ENCODE measurements around the gene CYP24A1. TPM values are rescaled to one million over a fixed set of nuclear protein-coding genes. Genes with fewer than 3 reads are reported as not detected.

The CYP24A1 gene
- total RNA-seq, 1 donor from 2014 or later = 8.7 TPM

DNA sequence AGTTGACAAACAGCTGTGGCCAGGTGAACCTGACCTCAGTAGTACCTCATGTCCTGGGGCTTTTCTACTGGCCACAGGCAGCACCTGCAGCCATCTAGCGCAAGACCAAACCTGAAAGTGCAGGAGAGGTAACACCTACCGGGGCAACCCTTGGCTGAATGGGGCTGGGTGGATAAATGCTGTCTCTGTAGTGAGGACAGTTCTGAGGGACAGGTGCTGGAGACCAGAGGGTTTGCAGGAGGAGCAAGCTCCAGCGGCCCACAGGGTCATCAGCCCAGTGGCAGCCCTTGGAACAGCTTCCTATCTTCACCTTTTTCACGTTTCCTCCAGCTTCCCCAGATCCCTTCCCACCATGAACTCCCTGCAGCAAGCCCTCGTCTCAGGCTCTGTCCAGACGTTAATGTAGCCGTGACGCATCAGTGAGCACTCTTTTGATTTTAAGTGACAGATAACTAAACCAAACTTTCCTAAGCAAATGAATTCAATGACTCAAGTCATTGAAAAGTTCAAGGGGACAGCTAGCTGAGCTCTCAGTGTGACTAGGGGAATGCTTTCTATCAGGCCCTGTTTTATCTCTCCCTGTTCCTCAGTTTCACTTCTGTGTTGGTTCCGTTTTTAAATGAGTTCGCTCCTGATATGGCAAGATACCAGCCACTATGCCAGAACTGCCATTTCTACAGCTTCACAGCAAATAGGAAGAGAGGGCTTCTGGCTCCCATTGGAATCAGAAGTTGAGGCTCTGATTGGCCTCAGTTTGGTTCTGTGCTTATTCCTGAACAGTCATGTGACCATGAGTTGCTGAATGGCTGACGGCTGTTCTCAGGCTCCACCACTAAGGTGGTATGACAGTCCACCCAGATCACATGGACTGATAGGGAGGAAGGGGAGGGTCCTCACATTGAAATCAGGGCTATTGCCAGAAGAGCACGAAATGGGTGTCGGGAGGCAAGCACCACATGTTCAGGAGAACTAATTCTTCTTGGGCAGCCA, 22.0 kb upstream of the CYP24A1 start:
- H3K27me3 ChIP-seq (ENCODE audit: control insufficient read depth, insufficient read depth, low read length) = no peaks in the 10 kb centered on the region
- H3K36me3 ChIP-seq (ENCODE audit: control insufficient read depth, insufficient read depth, low read length) = no peaks in the 10 kb centered on the region
- H3K4me3 ChIP-seq (ENCODE audit: low read depth, low read length) = no peak overlapping the region
- DNase-seq (ENCODE audit: low read depth) (no peak), FAIRE-seq (no peak)
- TF ChIP-seq, protein P1, sequence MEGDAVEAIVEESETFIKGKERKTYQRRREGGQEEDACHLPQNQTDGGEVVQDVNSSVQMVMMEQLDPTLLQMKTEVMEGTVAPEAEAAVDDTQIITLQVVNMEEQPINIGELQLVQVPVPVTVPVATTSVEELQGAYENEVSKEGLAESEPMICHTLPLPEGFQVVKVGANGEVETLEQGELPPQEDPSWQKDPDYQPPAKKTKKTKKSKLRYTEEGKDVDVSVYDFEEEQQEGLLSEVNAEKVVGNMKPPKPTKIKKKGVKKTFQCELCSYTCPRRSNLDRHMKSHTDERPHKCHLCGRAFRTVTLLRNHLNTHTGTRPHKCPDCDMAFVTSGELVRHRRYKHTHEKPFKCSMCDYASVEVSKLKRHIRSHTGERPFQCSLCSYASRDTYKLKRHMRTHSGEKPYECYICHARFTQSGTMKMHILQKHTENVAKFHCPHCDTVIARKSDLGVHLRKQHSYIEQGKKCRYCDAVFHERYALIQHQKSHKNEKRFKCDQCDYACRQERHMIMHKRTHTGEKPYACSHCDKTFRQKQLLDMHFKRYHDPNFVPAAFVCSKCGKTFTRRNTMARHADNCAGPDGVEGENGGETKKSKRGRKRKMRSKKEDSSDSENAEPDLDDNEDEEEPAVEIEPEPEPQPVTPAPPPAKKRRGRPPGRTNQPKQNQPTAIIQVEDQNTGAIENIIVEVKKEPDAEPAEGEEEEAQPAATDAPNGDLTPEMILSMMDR (IDR thresholded peaks at IDR 0.05; ENCODE audit: insufficient read depth, low read length, severe bottlenecking) = no peak

DNA sequence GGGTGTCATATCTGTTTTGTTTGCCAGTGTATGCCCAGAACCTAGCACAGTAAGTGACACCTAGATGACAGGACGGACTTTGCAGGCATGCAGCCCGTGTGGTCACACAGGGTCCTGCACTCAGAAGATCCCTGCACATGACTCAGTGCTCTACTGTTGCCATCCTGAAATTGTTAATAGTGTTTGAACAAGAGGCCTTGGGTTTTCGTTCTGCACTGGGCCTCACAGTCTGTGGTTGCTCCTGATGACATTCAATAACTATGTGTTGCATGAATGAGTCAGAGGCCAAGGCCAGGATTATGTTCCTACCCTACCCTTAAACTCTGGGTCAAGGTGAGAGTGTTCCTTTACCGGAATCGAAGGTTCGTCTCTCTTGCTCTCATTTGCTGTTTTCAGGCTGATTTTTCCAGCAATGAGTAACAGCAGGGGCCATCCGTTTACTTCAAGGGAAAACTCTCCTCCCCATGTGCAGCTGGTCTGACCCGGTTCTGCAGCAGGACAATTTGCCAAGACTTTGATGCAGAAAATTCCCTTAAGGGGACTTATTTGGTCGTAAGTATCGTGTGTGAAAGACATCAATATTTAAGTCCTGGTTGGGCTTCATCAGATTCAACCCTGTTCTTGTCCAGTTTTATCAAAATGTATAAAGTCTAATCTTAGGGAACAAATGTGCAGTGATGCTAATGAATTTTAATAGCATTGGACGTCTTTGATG, 21.1 kb upstream of the CYP24A1 start:
- DNase-seq (ENCODE audit: low read depth) (peak; percentile 78), FAIRE-seq (no peak)
- TF ChIP-seq, protein P1 (IDR thresholded peaks at IDR 0.05; ENCODE audit: insufficient read depth, low read length, severe bottlenecking) = peak; percentile 33
- Histone ChIP-seq H3K4me3 (ENCODE audit: low read depth, low read length) (no peak overlapping the region), H3K27me3 (ENCODE audit: control insufficient read depth, insufficient read depth, low read length) (no peaks in the 10 kb centered on the region), H3K36me3 (ENCODE audit: control insufficient read depth, insufficient read depth, low read length) (no peaks in the 10 kb centered on the region)

DNA sequence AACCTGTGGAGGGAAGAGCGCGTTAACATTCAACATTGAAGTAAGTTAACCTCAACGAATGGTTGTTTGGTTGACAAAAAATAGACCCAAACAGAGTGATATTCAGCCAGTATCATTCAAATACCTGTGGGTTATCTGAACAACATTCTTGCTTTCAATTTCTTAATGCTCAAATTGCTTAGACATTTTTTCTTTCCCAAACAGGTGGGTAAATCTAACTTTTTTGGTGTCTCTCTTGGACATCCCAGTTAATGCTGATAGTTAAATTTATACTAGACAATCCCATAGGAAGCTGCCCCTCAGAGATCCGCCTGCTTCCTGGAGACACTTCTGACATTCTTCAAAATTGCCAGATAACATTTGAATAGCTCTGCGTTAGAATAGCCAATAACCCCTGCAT, 20.0 kb upstream of the CYP24A1 start:
- DNase-seq (ENCODE audit: low read depth) (no peak), FAIRE-seq (no peak)
- TF ChIP-seq, protein P1 (IDR thresholded peaks at IDR 0.05; ENCODE audit: insufficient read depth, low read length, severe bottlenecking) = no peak
- Histone ChIP-seq H3K36me3 (ENCODE audit: control insufficient read depth, insufficient read depth, low read length) (no peaks in the 10 kb centered on the region), H3K27me3 (ENCODE audit: control insufficient read depth, insufficient read depth, low read length) (no peaks in the 10 kb centered on the region), H3K4me3 (ENCODE audit: low read depth, low read length) (no peak overlapping the region)

DNA sequence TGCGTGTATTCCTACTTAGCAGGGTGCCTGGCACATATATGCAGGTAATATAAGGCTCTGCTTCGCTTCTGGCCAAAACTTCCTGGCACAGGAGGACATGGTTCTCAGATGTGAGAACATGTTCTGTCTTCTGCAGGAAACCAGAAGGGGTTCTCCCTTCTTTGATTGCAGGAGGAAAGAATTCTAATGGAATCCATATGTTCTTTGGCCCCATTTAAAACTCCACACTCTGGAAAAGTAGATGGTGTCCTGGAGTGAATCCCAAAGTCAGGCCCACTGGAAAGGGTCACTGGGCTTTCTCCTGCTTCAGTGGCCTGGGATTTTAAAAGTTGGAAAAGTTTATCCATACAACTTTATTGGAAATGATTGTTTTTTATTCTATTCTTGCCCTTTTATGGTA, 16.4 kb upstream of the CYP24A1 start:
- H3K4me3 ChIP-seq (ENCODE audit: low read depth, low read length) = no peak overlapping the region
- TF ChIP-seq, protein P1 (IDR thresholded peaks at IDR 0.05; ENCODE audit: insufficient read depth, low read length, severe bottlenecking) = no peak
- no peaks in the 10 kb centered on the region for H3K36me3 ChIP-seq (ENCODE audit: control insufficient read depth, insufficient read depth, low read length)
- FAIRE-seq (no peak), DNase-seq (ENCODE audit: low read depth) (no peak)
- H3K27me3 ChIP-seq (ENCODE audit: control insufficient read depth, insufficient read depth, low read length) = no peaks in the 10 kb centered on the region

DNA sequence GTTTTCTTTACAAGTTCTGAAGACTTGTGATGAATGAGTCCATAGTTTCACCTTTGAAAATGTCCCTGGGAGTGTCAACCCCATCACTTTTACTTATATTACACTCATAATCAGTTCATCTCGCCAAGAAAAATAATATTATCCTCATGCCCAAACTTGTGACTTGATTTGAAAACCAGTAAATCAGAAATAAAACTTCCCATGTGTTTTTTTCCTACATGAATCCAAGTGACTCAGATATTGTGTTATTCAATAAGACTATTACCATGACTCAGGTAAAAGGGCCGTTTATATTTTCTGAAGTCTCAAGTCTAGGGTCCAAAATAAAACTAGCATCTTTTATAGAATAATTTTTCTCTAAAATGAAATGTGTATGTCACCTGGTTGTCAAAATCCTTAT, 15.8 kb upstream of the CYP24A1 start:
- TF ChIP-seq, protein P1 (IDR thresholded peaks at IDR 0.05; ENCODE audit: insufficient read depth, low read length, severe bottlenecking) = no peak
- FAIRE-seq (no peak), DNase-seq (ENCODE audit: low read depth) (peak; percentile 96)
- no peaks in the 10 kb centered on the region for H3K27me3 ChIP-seq (ENCODE audit: control insufficient read depth, insufficient read depth, low read length)
- H3K4me3 ChIP-seq (ENCODE audit: low read depth, low read length) = no peak overlapping the region
- no peaks in the 10 kb centered on the region for H3K36me3 ChIP-seq (ENCODE audit: control insufficient read depth, insufficient read depth, low read length)
